GM23248 (cell line): Measurements from ENCODE around the gene PAFAH2. TPM values are rescaled to one million over a fixed set of nuclear protein-coding genes. Genes with fewer than 3 reads are reported as not detected.
"Not testable (repeated sequence)": the region's sequence is repeated elsewhere in the genome, so short reads cannot be mapped to it uniquely, and the experiment has no call there.

Source experiments
- DNase-seq: peaks from one replicate; pipeline ENCODE4 v3.0.0-alpha.2; 2015
- H2AFZ ChIP-seq: fragments of 200-600 bp; sonication (generic); 2 replicates; pipeline ENCODE4 v1.6.1; 2016; ENCODE audit warnings: antibody characterized with exemption
- H3F3A ChIP-seq: fragments of 200-600 bp; sonication (generic); 2 replicates; pipeline ENCODE4 v1.6.1; 2016; ENCODE audit warnings: mild to moderate bottlenecking, antibody characterized with exemption, mixed run types; ENCODE audit not compliant: insufficient read depth
- H3K27ac ChIP-seq: fragments of 200-600 bp; sonication (generic); 2 replicates; pipeline ENCODE4 v1.5.1; 2016; ENCODE audit warnings: mild to moderate bottlenecking
- H3K27me3 ChIP-seq: fragments of 200-600 bp; sonication (generic); replicated peaks from 2 replicates; pipeline ENCODE4 v1.6.1; 2016; ENCODE audit warnings: mild to moderate bottlenecking; ENCODE audit not compliant: insufficient read depth
- H3K36me3 ChIP-seq: fragments of 200-600 bp; sonication (generic); 2 replicates; pipeline ENCODE4 v1.6.1; 2016; ENCODE audit warnings: low read depth, mild to moderate bottlenecking
- H3K4me1 ChIP-seq: fragments of 200-600 bp; sonication (generic); 2 replicates; pipeline ENCODE4 v1.6.1; 2016; ENCODE audit warnings: mild to moderate bottlenecking; ENCODE audit not compliant: insufficient read depth
- H3K4me2 ChIP-seq: fragments of 200-600 bp; sonication (generic); one replicate; pipeline ENCODE4 v1.6.1; 2016; ENCODE audit warnings: mild to moderate bottlenecking; ENCODE audit not compliant: unreplicated experiment
- H3K4me3 ChIP-seq: fragments of 200-600 bp; sonication (generic); 2 replicates; pipeline ENCODE4 v1.5.1; 2016; ENCODE audit warnings: mild to moderate bottlenecking
- H3K79me2 ChIP-seq: fragments of 200-600 bp; sonication (generic); 2 replicates; pipeline ENCODE4 v1.6.1; 2016; ENCODE audit warnings: mild to moderate bottlenecking; ENCODE audit not compliant: insufficient read depth
- H3K9ac ChIP-seq: fragments of 200-600 bp; sonication (generic); 2 replicates; pipeline ENCODE4 v1.6.1; 2016; ENCODE audit warnings: mild to moderate bottlenecking
- H3K9me2 ChIP-seq: fragments of 200-600 bp; sonication (generic); 2 replicates; pipeline ENCODE4 v1.6.1; 2016; ENCODE audit warnings: mixed run types, mild to moderate bottlenecking, moderate library complexity; ENCODE audit not compliant: insufficient read depth
- H3K9me3 ChIP-seq: fragments of 200-600 bp; sonication (generic); one replicate; pipeline ENCODE4 v1.6.1; 2017; ENCODE audit warnings: low read depth
- H4K20me1 ChIP-seq: fragments of 200-600 bp; sonication (generic); 2 replicates; pipeline ENCODE4 v1.6.0; 2016; ENCODE audit not compliant: insufficient read depth
- EZH2 ChIP-seq: fragments of 200-600 bp; sonication (generic); IDR thresholded peaks from 2 replicates; pipeline ENCODE4 v1.6.1; 2018; ENCODE audit warnings: antibody characterized with exemption, mild to moderate bottlenecking; ENCODE audit not compliant: insufficient read depth, poor library complexity, severe bottlenecking
- EZH2phosphoT487 ChIP-seq: fragments of 200-600 bp; sonication (generic); IDR thresholded peaks from 2 replicates; pipeline ENCODE4 v1.6.1; 2018; ENCODE audit warnings: antibody characterized with exemption, moderate library complexity, mild to moderate bottlenecking, low read depth; ENCODE audit not compliant: insufficient read depth
- WGBS, 2 experiments: methylation state at CpG; one replicate each; pipeline ENCODE4 v1.1.6; 2015 to 2017; ENCODE audit warnings: low lambda C conversion rate in 2 of 2, low coverage in 1 of 2; ENCODE audit errors: missing lambda C conversion rate in 2 of 2; 5-methylcytosine and 5-hydroxymethylcytosine counted together
- in situ Hi-C: fragments of 300-500 bp; cut with MboI; formaldehyde crosslinking; loops from 2 replicates; pipeline ENCODE4 v1.15.0; 2020
- polyA plus RNA-seq: library from polyadenylated mRNA; unstranded; fragments of >200 nt; fragmentation: Nextera tagmentation; extraction: Ambion mirVana; gene quantifications from 2 replicates; pipeline ENCODE4 v1.2.1, GENCODE V29; 2016
- total RNA-seq: library from RNA; depleted of rRNA; stranded (reverse); fragments of >200 nt; shearing (Covaris generic); gene quantifications from 2 replicates; pipeline ENCODE4 v1.2.3, GENCODE V29; 2014

PAFAH2 gene
- total and polyA plus RNA-seq, 2 experiments from 2014 or later, result 9.5 to 10.7 TPM

DNA sequence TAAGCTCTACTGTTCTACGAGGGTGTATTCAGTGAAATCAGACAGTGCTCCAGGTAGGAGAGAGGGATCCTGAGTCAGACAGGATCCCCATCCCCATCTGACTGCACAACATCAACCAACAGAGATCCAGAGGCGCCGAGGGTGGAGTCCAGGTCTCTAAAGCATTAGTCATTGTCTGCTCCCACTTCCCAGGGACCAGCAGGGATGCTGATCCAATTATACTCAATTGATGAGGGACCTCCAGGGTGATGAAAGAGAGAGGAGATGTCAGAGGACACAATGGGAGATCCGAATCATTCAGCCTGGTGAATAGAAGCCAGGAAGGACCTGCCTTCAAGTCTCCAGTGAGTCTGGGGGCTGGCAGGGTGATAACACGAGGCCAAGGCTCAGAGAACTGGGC, 52.1 kb downstream of the PAFAH2 start:
- H3K27ac ChIP-seq, result no peak overlapping the region
- TF ChIP-seq EZH2phosphoT487 (no peak), EZH2 (no peak)
- H3F3A ChIP-seq, result no peaks in the 10 kb centered on the region
- in situ Hi-C loops, result no loop called here
- H4K20me1 ChIP-seq, result no peaks in the 10 kb centered on the region
- DNase-seq, result no peak
- no peaks in the 10 kb centered on the region for H3K9me2 ChIP-seq
- H3K4me3 ChIP-seq, result no peak overlapping the region
- no peak overlapping the region for H3K4me2 ChIP-seq
- no peaks in the 10 kb centered on the region for H3K4me1 ChIP-seq
- H3K79me2 ChIP-seq, result no peaks in the 10 kb centered on the region
- H3K36me3 ChIP-seq, result no peaks in the 10 kb centered on the region
- no peaks in the 10 kb centered on the region for H3K27me3 ChIP-seq
- H2AFZ ChIP-seq, result no peak overlapping the region
- WGBS, 2 experiments, result 79 to 85% methylated on average over 5 of the region's 5 CpGs
- H3K9ac ChIP-seq, result no peak overlapping the region
- no peaks in the 10 kb centered on the region for H3K9me3 ChIP-seq

DNA sequence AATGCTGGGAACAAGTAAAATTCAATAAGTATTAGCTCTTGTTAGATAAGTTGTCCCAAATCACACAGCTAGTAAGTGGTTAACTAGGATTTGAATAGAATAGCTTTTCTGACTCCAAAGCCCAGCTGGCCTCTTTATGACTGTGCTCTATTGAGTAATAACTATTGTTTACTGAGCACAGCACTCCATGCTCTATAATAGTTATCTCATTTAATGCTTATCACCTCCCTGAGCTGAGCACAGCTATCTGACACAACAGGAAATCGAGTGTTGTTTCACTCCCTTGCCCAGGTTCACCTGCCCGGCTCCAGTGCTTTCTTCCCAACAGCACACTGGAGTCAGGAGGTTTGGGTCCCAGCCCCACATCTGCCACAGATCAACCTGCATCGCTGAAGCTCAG, 52.9 kb downstream of the PAFAH2 start:
- 74 to 80% methylated on average over 3 of the region's 3 CpGs for WGBS, 2 experiments
- Histone ChIP-seq H3K9me3 (no peaks in the 10 kb centered on the region), H3K36me3 (no peaks in the 10 kb centered on the region), H3K9ac (no peak overlapping the region), H3K4me3 (no peak overlapping the region), H3K4me1 (no peaks in the 10 kb centered on the region), H3K79me2 (no peaks in the 10 kb centered on the region), H3F3A (no peaks in the 10 kb centered on the region), H4K20me1 (no peaks in the 10 kb centered on the region), H2AFZ (no peak overlapping the region), H3K27ac (no peak overlapping the region), H3K27me3 (no peaks in the 10 kb centered on the region), H3K4me2 (no peak overlapping the region), H3K9me2 (no peaks in the 10 kb centered on the region)
- in situ Hi-C loops, result no loop called here
- DNase-seq, result peak; percentile 54
- TF ChIP-seq EZH2 (no peak), EZH2phosphoT487 (no peak)

DNA sequence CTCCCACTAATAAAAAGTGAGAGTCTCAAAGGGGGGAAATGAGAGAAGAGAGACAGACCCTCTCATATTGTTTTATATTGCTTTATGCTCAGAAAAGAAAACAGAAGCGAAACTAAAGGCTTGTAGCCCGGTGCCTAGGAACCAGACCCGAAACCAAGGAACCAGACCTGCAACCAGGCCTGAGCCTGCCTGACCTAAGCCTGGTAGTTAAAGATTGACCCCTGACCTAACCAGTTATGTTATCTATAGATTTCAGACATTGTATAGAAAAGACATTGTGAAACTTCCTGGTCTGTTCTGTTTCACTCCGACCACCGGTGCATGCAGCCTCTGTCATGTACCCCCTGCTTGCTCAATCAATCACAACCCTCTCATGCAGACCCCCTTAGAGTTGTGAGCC, 54.4 kb downstream of the PAFAH2 start:
- WGBS, 2 experiments, result 71 to 73% methylated on average over 5 of the region's 5 CpGs
- H3K27ac ChIP-seq, in situ Hi-C loops: not testable (repeated sequence)

DNA sequence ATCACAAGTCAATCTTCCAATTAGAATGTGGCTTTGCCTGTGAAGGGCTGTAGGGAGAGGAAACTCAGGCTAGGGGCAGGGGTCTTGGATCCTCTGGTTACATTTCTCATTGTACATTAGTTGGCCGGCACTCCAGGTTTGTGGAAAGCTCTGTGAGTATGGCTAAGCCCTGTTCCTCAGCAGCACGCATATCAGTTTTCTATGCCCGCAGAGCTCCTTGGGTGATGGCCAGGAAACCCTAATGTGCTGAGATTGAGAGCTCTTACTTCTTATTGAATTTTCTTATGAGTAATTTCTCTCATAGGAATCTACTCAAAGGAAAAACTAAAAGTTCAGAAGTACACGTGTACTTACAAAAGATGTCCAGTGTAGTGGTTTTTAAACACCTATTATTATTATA, 60.9 kb downstream of the PAFAH2 start:
- no peak for DNase-seq
- Histone ChIP-seq H3K27me3 (no peaks in the 10 kb centered on the region), H3K9me3 (no peaks in the 10 kb centered on the region), H4K20me1 (no peaks in the 10 kb centered on the region), H3K27ac (no peak overlapping the region), H3K9ac (no peak overlapping the region), H3K36me3 (no peaks in the 10 kb centered on the region), H3K4me3 (no peak overlapping the region), H3K4me1 (no peaks in the 10 kb centered on the region), H3F3A (no peaks in the 10 kb centered on the region), H3K4me2 (no peak overlapping the region), H3K9me2 (no peaks in the 10 kb centered on the region), H3K79me2 (no peaks in the 10 kb centered on the region), H2AFZ (no peak overlapping the region)
- in situ Hi-C loops, result no loop called here
- TF ChIP-seq EZH2, result no peak
- TF ChIP-seq EZH2phosphoT487, result no peak
- 84 to 89% methylated on average over 4 of the region's 4 CpGs for WGBS, 2 experiments

More for the DNA sequence above, 54.4 kb downstream of the PAFAH2 start:
- not testable (repeated sequence) for H3K79me2 ChIP-seq, DNase-seq, H3K9me2 ChIP-seq, H3K9ac ChIP-seq, H3K4me1 ChIP-seq, H2AFZ ChIP-seq, H4K20me1 ChIP-seq, H3K27me3 ChIP-seq, H3F3A ChIP-seq, H3K4me3 ChIP-seq, H3K9me3 ChIP-seq, H3K36me3 ChIP-seq, H3K4me2 ChIP-seq
